Caco-2 (cell line): ENCODE measurements around the gene FBXL19. TPM values are rescaled to one million over a fixed set of nuclear protein-coding genes. Genes with fewer than 3 reads are reported as not detected.
A peak's percentile ranks its signal among the peaks of the same experiment; 100 is the strongest.

Experiments
- BruUV-seq: library from RNA; stranded (reverse); fragments of 400-500 nt; replicated peaks from 2 replicates; lab custom pipeline; 2021; lab: Mats Ljungman, UMichigan
- CTCF ChIA-PET: fragments of 300-600 bp; sonication (Branson Sonifier 250); formaldehyde crosslinking; loops from one replicate; lab custom pipeline; 2022; ENCODE audit warnings: antibody characterized with exemption; lab: Charles Lee
- POLR2A ChIA-PET: fragments of 300-600 bp; sonication (Branson Sonifier 250); formaldehyde crosslinking; loops from one replicate; lab custom pipeline; 2022; ENCODE audit warnings: antibody characterized with exemption; lab: Charles Lee
- DNase-seq, 2 experiments: peaks; one replicate each; pipeline versions ENCODE4 v3.0.0 to v3.0.0-alpha.2; 2020 to 2022
- H3K27me3 ChIP-seq: replicated peaks from 2 replicates; pipeline ENCODE4 v1.6.0; 2011; ENCODE audit warnings: low read length; ENCODE audit not compliant: control insufficient read depth, insufficient read depth
- H3K36me3 ChIP-seq: 2 replicates; pipeline ENCODE4 v1.5.1; 2011; ENCODE audit warnings: low read length; ENCODE audit not compliant: control insufficient read depth, insufficient read depth
- H3K4me1 ChIP-seq: fragments of 250-450 bp; sonication (Bioruptor Pico); 2 replicates; pipeline ENCODE4 v1.5.1; 2020; ENCODE audit warnings: mild to moderate bottlenecking
- H3K4me3 ChIP-seq: 2 replicates; pipeline ENCODE4 v1.5.1; 2011; ENCODE audit warnings: low read depth, mild to moderate bottlenecking, control low read depth, low read length
- H3K9me3 ChIP-seq: fragments of 250-450 bp; sonication (Bioruptor Pico); 2 replicates; pipeline ENCODE4 v1.5.1; 2020; ENCODE audit warnings: mild to moderate bottlenecking, moderate library complexity
- H3K27ac Mint-ChIP-seq: one replicate; pipeline ENCODE4 v1.8.0; 2022; ENCODE audit warnings: mixed read lengths; ENCODE audit not compliant: unreplicated experiment
- H3K27me3 Mint-ChIP-seq: one replicate; pipeline ENCODE4 v1.8.0; 2022; ENCODE audit warnings: mixed read lengths; ENCODE audit not compliant: insufficient read depth, unreplicated experiment
- H3K36me3 Mint-ChIP-seq: one replicate; pipeline ENCODE4 v1.8.0; 2022; ENCODE audit warnings: mild to moderate bottlenecking, mixed read lengths; ENCODE audit not compliant: insufficient read depth, unreplicated experiment
- H3K4me1 Mint-ChIP-seq: one replicate; pipeline ENCODE4 v1.8.0; 2022; ENCODE audit warnings: low read depth, mixed read lengths; ENCODE audit not compliant: unreplicated experiment
- H3K4me3 Mint-ChIP-seq: one replicate; pipeline ENCODE4 v1.8.0; 2022; ENCODE audit warnings: mild to moderate bottlenecking, moderate library complexity, mixed read lengths; ENCODE audit not compliant: unreplicated experiment
- H3K9me3 Mint-ChIP-seq: one replicate; pipeline ENCODE4 v1.8.0; 2022; ENCODE audit warnings: mixed read lengths; ENCODE audit not compliant: unreplicated experiment
- CTCF ChIP-seq, 2 experiments: fragments of 200-600 bp in 1 of 2; IDR thresholded peaks; 1 replicate in 1 of 2; 2 replicates in 1 of 2; pipeline versions ENCODE4 v1.5.1 to v1.8.0; 2011 to 2022; ENCODE audit warnings: antibody characterized with exemption in 1 of 2, control low read depth in 1 of 2, inconsistent platforms in 1 of 2, low read depth in 1 of 2, low read length in 1 of 2, mild to moderate bottlenecking in 1 of 2, moderate library complexity in 1 of 2; ENCODE audit not compliant: insufficient read depth in 1 of 2, severe bottlenecking in 1 of 2, unreplicated experiment in 1 of 2
- intact Hi-C: fragments of 100-400 bp; cut with micrococcal nuclease; formaldehyde crosslinking; loops from one replicate; pipeline ENCODE4 v1.10.0; 2022; ENCODE audit not compliant: unreplicated experiment
- total RNA-seq: library from RNA; stranded (reverse); gene quantifications from 2 replicates; pipeline ENCODE4 v1.2.3, GENCODE V29; 2022

The FBXL19 gene
- total RNA-seq, 1 experiment from 2014 or later, result 20.2 TPM

- DNase-seq, result no peak
- H3K4me1 ChIP-seq, result no peaks in the 10 kb centered on the region
- POLR2A ChIA-PET, result no interaction called here
- BruUV-seq, result no TSS peak
- H3K4me3 ChIP-seq, result peak overlapping the region; percentile 6; the same call in 1 of the 2 replicates
- Mint-ChIP-seq H3K27ac (peak overlapping the region; percentile 100), H3K4me3 (peak overlapping the region; percentile 100), H3K9me3 (no peaks in the 10 kb centered on the region), H3K4me1 (no peaks in the 10 kb centered on the region), H3K27me3 (no peaks in the 10 kb centered on the region), H3K36me3 (peaks cover 18% of the 10 kb centered on the region)
- no peaks in the 10 kb centered on the region for H3K27me3 ChIP-seq
- no peaks in the 10 kb centered on the region for H3K9me3 ChIP-seq
- CTCF ChIA-PET, result no interaction called here
- intact Hi-C loops, result loop anchor here (1.0 to 10.0 kb wide), 3 partner anchors 77 to 267 kb away; partner anchors contain the start of genes FBRS, PHKG2 and PRR14
- no peak for TF ChIP-seq CTCF (IDR thresholded peaks at IDR 0.05; ENCODE audit: insufficient read depth in 1 of 2, low read depth in 1 of 2, low read length in 1 of 2, severe bottlenecking in 1 of 2, unreplicated experiment in 1 of 2)
- no peaks in the 10 kb centered on the region for H3K36me3 ChIP-seq
These were observed 2.0 kb upstream of the FBXL19 start for GRCh38 chr16:30921459-30921747.

- no peaks in the 10 kb centered on the region for H3K4me1 Mint-ChIP-seq
- CTCF ChIA-PET, result interaction anchor here (0.6 to 1.0 kb wide), 2 partner anchors 27 to 78 kb away, joined by 4 to 9 read pairs; partner anchors contain the start of gene ORAI3
- intact Hi-C loops, result loop anchor here (1.0 to 10.0 kb wide), 5 partner anchors 26 to 267 kb away; partner anchors contain the start of genes CTF1, FBRS, PHKG2 and PRR14
- Histone ChIP-seq H3K4me1 (no peaks in the 10 kb centered on the region), H3K4me3 (peak overlapping the region; percentile 74), H3K9me3 (no peaks in the 10 kb centered on the region), H3K36me3 (peaks cover 1% of the 10 kb centered on the region; the same call in 1 of the 2 replicates), H3K27me3 (no peaks in the 10 kb centered on the region)
- peak; percentile 79 to 91 for TF ChIP-seq CTCF (IDR thresholded peaks at IDR 0.05; ENCODE audit: insufficient read depth in 1 of 2, low read depth in 1 of 2, low read length in 1 of 2, severe bottlenecking in 1 of 2, unreplicated experiment in 1 of 2)
- H3K36me3 Mint-ChIP-seq, result peaks cover 18% of the 10 kb centered on the region
- H3K9me3 Mint-ChIP-seq, result no peaks in the 10 kb centered on the region
- BruUV-seq, result TSS peak; percentile 51
- peak overlapping the region; percentile 100 for H3K27ac Mint-ChIP-seq
- no peaks in the 10 kb centered on the region for H3K27me3 Mint-ChIP-seq
- peak overlapping the region; percentile 100 for H3K4me3 Mint-ChIP-seq
- POLR2A ChIA-PET, result no interaction called here
- peak; percentile 92 to 94 for DNase-seq
These were observed 1.5 kb upstream of the FBXL19 start for GRCh38 chr16:30921748-30922419.

- Mint-ChIP-seq H3K9me3 (no peaks in the 10 kb centered on the region), H3K4me1 (no peaks in the 10 kb centered on the region), H3K4me3 (peak overlapping the region; percentile 100), H3K27ac (peak overlapping the region; percentile 100), H3K27me3 (no peaks in the 10 kb centered on the region), H3K36me3 (peaks cover 18% of the 10 kb centered on the region)
- TF ChIP-seq CTCF (IDR thresholded peaks at IDR 0.05; ENCODE audit: insufficient read depth in 1 of 2, low read depth in 1 of 2, low read length in 1 of 2, severe bottlenecking in 1 of 2, unreplicated experiment in 1 of 2), result no peak
- ChIA-PET POLR2A (no interaction called here), CTCF (interaction anchor here (0.6 to 1.0 kb wide), 2 partner anchors 27 to 78 kb away, joined by 4 to 9 read pairs; partner anchors contain the start of gene ORAI3)
- intact Hi-C loops, result loop anchor here (1.0 to 10.0 kb wide), 3 partner anchors 26 to 268 kb away; partner anchors contain the start of genes CTF1, FBRS and PRR14
- Histone ChIP-seq H3K4me3 (peak overlapping the region; percentile 74), H3K9me3 (no peaks in the 10 kb centered on the region), H3K27me3 (no peaks in the 10 kb centered on the region), H3K36me3 (peaks cover 1% of the 10 kb centered on the region; the same call in 1 of the 2 replicates), H3K4me1 (no peaks in the 10 kb centered on the region)
- DNase-seq, result peak; percentile 99
- TSS peak; percentile 71 for BruUV-seq
These were observed 882 bp upstream of the FBXL19 start for GRCh38 chr16:30922420-30922959.
